HL-60/S4 treated with retinoic acid at 250 ng/mL for 4 days and 3 days (cell line): Measurements from ENCODE around the gene RGL1.

Experiments used
- in situ Hi-C: fragments of 300-500 bp; cut with MboI; formaldehyde crosslinking; loops from 2 replicates; pipeline ENCODE4 v1.7.0; 2022; ENCODE audit warnings: low sequenced_read_pairs

Gene RGL1

DNA sequence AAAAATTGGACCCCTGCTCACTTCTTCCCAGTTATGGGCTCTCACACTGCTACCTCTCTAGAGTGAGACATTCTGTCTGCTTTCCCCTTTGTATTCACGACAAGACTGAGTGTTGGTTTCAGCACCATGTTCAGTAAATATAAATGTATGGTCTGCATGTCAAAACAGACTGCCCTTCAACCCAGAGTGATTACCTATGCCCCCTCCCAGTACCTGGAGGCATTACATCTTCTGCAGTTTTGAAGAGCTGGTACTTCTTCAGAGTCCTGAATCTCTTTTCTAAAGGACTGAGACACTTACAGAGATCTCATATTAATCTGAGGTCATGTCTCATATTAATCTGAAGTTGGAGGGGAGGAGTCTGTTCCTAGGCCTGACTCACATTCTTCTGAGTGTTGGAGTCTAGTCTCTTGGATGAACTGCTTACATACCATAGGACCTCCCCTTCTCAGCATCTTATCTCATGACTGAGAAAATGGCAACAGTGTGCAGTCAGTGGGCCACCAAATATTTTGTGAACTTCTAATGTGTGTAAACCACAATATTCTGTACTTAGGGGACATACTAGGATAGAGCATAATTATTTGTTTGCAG is 80.3 kb downstream of the RGL1 start:
- in situ Hi-C loops = no loop called here

DNA sequence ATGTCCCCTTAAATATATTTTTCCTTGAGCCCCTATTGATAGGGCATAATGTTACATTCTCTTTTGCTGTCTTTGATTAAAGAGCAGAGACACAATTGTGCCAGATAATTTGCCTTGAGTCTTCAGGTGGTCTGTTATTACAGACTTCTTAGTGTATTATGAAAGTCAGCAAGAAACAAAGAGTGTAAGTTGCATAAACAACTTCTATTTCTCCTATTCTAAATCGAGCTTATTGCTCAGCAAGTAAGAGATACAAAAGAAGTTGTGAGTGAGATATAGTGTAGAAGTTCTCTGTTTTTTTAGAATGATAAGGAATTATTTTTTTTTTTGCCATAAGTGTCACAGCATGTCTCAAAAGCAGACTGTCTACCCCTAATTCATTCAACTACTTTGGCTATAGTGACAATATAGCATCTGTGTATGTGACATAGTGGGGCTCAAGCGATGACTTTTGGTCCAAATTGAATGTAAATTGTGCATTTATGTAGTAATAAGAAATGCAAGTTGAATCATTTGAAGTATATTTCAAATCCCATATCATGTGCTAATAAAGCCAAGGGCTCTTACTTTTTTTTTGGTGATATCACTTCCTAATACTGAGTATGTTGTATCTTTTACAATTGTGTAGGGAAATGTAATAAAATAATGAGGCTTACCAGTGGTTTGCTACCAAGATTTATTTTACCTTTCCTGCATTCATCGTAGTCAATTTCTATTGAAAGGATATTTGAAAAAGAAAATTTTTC is 81.3 kb downstream of the RGL1 start:
- in situ Hi-C loops = no loop called here

DNA sequence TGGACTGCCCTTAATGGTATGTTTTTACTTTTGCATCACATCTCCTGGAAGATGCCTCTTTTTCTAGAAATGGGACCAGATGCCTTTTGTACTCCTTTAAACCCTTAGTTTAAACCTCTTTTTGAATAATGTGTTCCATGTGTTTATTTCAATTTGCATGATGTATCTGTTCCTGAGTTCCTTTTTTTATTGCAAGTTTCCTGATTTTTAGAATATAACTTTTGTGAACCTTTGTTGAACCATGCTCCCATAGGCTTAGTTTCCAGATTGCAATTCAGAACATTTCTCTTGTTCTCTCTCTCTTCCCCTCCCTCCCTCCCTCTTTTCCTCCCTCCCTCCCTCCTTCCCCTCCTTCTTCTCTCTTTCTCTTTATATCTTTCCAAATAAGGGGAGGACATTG is 81.9 kb downstream of the RGL1 start:
- in situ Hi-C loops = no loop called here

- in situ Hi-C loops = no loop called here
These were observed 83.2 kb downstream of the RGL1 start for GRCh38 chr1:183887826-183888819.

GRCh38 chr1:183889095-183889494 is 84.2 kb downstream of the RGL1 start:
- in situ Hi-C loops = no loop called here

DNA sequence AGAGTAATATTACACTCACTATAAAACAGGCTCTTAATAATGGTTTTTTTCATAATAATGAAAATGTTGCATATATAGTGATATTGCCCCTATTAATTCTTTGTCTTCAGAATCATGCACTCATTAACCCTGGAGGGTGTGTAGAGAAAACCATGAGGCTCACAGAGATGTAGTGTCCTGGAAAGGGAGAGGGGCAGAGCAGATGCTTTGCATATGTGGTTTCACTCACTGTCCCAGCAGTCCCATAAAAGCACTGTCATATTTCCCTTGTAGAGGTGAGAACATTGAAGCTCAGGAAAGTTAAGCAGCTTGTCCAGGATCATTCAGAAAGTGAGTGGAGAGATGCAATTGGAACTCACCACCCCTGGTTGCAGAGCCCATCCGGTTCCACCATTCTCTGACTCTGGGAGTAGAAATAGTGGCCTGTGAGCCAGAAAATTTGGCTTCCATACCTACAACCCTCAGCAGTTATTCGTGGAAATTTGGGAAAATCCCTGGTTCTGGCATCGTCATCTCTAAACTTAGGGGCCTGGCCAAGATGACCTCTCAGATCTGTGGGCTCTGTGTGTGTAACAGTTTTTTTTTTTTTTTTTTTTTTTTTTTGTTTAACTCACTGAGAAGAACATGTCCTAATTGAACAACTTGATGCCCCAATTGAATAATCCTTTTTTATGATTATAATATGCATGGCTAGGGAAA is 86.4 kb downstream of the RGL1 start:
- in situ Hi-C loops = no loop called here

DNA sequence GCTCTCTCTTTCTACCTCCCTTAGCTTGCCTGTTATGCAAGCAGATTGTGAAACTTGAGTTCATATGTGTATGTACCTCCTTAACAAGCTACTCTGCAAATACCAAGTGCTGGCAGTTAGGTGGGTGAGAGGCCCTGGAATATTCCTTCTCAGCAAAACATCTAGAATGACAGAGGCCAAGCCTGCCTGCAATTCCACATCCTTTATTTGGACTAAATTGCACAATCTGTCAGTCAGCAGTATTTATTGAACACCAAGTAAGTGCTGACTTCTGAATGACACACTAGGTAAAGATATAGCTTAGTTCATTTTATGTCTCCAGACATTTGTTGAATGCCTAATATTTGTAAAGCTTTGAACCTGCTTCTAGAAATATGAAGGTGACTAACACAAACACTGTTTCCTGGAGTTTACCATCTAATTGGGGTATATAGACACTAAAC is 87.5 kb downstream of the RGL1 start:
- in situ Hi-C loops = no loop called here

GRCh38 chr1:183893561-183894289 is 88.8 kb downstream of the RGL1 start:
- in situ Hi-C loops = no loop called here

GRCh38 chr1:183894290-183894565 is 89.3 kb downstream of the RGL1 start:
- in situ Hi-C loops = no loop called here

DNA sequence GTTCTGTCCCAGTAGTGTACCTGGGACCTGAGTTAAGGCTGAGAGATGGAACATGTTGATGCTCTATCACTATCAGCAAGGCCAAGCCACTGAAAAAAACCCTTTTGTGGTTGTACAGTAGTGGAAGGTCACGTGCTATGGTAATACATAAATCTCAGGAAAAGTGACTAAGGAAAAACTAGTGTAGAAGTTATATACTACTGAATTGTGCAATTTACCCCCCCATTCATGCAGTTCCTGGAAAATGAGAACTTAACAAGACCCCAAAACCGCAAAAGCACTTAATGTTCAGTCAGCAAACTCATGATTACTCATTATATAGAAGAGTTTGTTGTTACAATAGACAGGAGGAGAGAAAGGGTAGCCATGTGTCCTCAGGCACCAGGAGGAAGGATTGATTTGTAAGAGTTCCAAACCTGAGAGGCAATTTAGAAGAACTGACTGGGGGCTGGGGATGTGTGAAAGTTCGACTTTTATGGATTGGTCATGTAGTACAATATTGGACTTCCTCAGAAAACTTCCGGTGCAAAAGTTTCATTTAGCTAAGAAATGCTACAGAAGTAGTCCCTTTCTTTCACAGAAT is 91.6 kb downstream of the RGL1 start:
- in situ Hi-C loops = no loop called here

DNA sequence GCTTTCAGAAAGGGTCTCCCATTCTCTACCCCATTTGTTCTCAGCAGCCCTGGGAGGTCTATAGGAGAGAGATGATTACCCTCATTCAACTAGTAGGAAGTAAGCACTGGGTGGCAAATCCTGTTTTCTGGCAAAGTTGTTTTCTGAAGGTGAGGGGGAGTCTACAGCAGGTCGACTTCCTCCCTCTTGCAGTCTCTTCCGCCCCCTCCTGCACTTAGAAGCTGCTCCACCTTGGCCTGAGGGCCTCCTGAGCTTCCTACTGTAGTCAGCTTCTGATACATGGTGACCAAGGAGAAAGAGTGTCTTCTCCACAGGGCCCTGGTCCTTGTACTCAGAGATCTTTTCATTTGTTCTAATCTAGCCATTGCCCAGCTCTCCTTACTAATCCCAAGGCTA is 93.1 kb downstream of the RGL1 start:
- in situ Hi-C loops = no loop called here

DNA sequence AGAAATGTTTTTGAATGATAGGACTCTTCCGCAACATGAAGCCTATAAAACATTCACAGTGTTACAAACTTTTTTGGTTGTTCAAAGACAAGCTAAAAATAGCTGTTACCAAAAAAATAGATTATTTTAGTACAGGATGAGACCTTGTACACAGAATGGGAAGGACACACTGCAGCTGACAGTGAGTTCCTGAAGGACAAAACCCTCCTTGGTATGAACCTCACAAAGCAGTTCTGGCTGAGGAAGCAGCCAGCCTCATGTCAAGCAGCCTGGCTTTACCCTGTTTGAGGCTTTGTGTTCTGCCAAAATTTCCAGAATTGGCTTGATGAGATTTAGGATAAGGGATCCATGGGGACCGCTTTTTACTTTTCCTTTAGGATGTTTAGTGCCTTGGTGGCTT is 93.7 kb downstream of the RGL1 start:
- in situ Hi-C loops = no loop called here

- in situ Hi-C loops = no loop called here
These were observed 96.9 kb downstream of the RGL1 start for GRCh38 chr1:183901748-183902330.

GRCh38 chr1:183903101-183903500 is 98.2 kb downstream of the RGL1 start:
- in situ Hi-C loops = no loop called here

DNA sequence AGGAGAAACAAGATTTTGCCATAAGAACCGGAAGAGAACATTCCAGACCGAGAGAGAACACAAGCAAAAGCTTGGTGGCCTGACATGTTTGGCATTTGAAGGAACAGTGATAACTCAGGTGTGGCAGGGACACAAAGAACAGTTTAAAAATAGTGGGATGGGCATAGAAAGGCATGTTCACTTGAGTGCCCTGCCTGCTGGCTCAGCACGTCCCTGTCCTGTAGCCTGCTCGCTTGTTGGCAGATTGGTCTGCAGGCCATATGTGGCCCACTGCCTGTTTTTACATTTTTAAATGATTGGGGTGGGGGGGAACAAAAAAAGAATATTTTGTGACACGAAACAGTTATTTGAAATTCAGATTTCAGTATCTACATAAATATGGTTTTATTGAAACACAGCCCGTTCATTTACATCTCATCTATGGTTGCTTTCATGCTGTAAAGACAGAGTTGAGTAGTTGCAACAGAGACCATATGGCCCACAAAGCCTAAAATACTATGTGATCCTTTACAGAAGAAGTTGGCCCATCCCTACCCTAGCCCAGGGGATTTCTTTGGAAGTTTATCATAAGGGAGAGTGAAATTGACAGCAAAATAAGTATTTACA is 100.7 kb downstream of the RGL1 start:
- in situ Hi-C loops = no loop called here

DNA sequence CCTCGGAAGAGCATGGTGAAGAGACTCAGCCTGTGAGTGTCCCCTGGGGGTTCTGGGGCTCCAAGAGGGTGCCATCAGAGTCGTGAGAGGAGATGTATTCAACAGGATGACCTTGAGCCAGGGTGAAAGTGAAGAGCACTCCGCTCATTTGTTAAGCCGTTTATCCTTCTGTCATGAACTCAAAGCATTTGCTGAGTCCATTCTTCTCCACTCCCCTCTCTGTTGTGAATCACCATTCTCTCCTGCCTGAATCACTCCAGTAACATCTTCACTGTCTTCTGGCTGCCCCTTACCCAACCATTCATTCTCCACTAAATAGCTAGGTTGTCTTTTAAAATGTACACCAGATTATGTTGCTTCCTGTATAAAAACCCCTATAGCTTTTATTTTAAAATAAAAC is 102.2 kb downstream of the RGL1 start:
- in situ Hi-C loops = no loop called here

- in situ Hi-C loops = no loop called here
These were observed 103.2 kb downstream of the RGL1 start for GRCh38 chr1:183908079-183908478.

- in situ Hi-C loops = loop anchor here (10.0 kb wide), 1 partner anchor 255 kb away; the partner anchor contains the start of gene APOBEC4
These were observed 104.8 kb downstream of the RGL1 start for GRCh38 chr1:183909672-183910071.

DNA sequence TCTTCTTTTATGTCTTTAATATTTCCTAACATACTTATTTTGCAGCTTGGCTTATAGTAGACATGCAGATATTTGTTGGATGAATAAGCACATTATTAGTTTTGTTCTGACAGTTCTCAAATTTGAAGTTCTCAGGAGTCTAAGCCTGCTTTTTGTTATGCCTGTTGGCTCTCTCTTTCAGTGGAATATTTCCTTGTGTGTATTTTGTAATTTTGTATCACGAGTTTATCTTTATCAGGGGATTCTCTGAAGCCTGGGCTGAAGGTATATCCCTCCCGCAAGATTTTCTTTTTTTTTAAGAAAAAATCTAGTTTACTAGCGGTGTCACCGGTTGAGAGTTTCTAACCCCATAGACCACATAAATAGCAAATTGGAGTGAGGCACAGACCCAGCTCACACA is 105.9 kb downstream of the RGL1 start:
- in situ Hi-C loops = loop anchor here (10.0 kb wide), 1 partner anchor 256 kb away; the partner anchor contains the start of gene APOBEC4
